Smooth muscle cell (in vitro differentiated cells): ENCODE data around the gene CAMKMT. TPM values are rescaled to one million over a fixed set of nuclear protein-coding genes. Genes with fewer than 3 reads are reported as not detected.

ENCODE experiments used
- DNase-seq: peaks from one replicate; lab custom pipeline; 2025; ENCODE audit not compliant: unreplicated experiment; lab: John Stamatoyannopoulos, UW
- H2AFZ ChIP-seq: fragments of 200-600 bp; sonication (generic); 2 replicates; pipeline ENCODE4 v1.6.0; 2016; ENCODE audit warnings: antibody characterized with exemption, low read depth, mild to moderate bottlenecking
- H3F3A ChIP-seq: fragments of 200-600 bp; sonication (generic); 2 replicates; pipeline ENCODE4 v1.6.0; 2017; ENCODE audit warnings: antibody characterized with exemption, low read depth
- H3K27ac ChIP-seq: fragments of 200-600 bp; sonication (generic); 2 replicates; pipeline ENCODE4 v1.5.1; 2016; ENCODE audit warnings: low read depth, mild to moderate bottlenecking
- H3K27me3 ChIP-seq: fragments of 200-600 bp; sonication (generic); 2 replicates; pipeline ENCODE4 v1.6.1; 2016; ENCODE audit warnings: low read depth, mild to moderate bottlenecking
- H3K36me3 ChIP-seq: fragments of 200-600 bp; sonication (generic); 2 replicates; pipeline ENCODE4 v1.5.1; 2016; ENCODE audit warnings: low read depth
- H3K4me1 ChIP-seq: fragments of 200-600 bp; sonication (generic); 2 replicates; pipeline ENCODE4 v1.5.1; 2016; ENCODE audit warnings: low read depth
- H3K4me2 ChIP-seq: fragments of 200-600 bp; sonication (generic); 2 replicates; pipeline ENCODE4 v1.6.0; 2016; ENCODE audit warnings: mild to moderate bottlenecking
- H3K4me3 ChIP-seq: fragments of 200-600 bp; sonication (generic); 2 replicates; pipeline ENCODE4 v1.5.1; 2016; ENCODE audit warnings: mild to moderate bottlenecking
- H3K79me2 ChIP-seq: fragments of 200-600 bp; sonication (generic); 2 replicates; pipeline ENCODE4 v1.6.0; 2016; ENCODE audit warnings: low read depth, mild to moderate bottlenecking
- H3K9ac ChIP-seq: fragments of 200-600 bp; sonication (generic); 2 replicates; pipeline ENCODE4 v1.6.0; 2016; ENCODE audit warnings: low read depth
- H3K9me3 ChIP-seq: fragments of 200-600 bp; sonication (generic); replicated peaks from 2 replicates; pipeline ENCODE4 v1.5.1; 2016; ENCODE audit warnings: low read depth
- H4K20me1 ChIP-seq: fragments of 200-600 bp; sonication (generic); 2 replicates; pipeline ENCODE4 v1.6.0; 2016; ENCODE audit warnings: low read depth
- WGBS: methylation state at CpG from one replicate; pipeline ENCODE4 v1.1.7; 2016; ENCODE audit warnings: low lambda C conversion rate; 5-methylcytosine and 5-hydroxymethylcytosine counted together
- polyA plus RNA-seq: library from polyadenylated mRNA; unstranded; fragments of >200 nt; fragmentation: Nextera tagmentation; extraction: Ambion mirVana; gene quantifications from 2 replicates; pipeline ENCODE4 v1.2.1, GENCODE V29; 2016
- total RNA-seq: library from RNA; depleted of rRNA; stranded (reverse); fragments of >200 nt; gene quantifications from 2 replicates; pipeline ENCODE4 v1.2.3, GENCODE V29; 2014
- TF ChIP-seq, protein P1 (sequence below): fragments of 200-600 bp; sonication (generic); IDR thresholded peaks from 2 replicates; pipeline ENCODE4 v1.5.1; 2017; ENCODE audit warnings: borderline replicate concordance, mild to moderate bottlenecking, antibody characterized with exemption; ENCODE audit not compliant: insufficient read depth, poor library complexity, severe bottlenecking

The CAMKMT gene
- total and polyA plus RNA-seq, 2 experiments from 2014 or later, result 7.2 to 7.6 TPM

DNA sequence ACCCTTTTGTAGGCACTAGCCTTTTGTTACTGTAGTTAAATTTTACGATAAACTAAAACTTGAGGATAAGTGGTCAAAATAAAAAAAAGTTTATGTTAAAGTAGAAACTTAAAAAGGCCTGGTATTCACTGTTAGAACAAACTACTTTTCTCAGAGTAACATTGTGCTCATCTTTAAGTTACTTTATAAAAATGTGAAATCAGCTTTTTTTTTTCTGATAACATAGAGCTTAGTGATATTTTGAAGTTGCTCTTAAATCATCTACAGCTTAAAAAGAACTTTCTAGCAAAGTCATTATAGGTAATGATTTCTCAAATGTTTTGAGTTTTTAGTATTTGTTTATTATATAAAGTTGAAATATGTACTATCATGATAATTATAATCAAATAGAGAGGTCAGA lies 125.3 kb downstream of the CAMKMT start:
- H3K27me3 ChIP-seq, result no peaks in the 10 kb centered on the region
- H4K20me1 ChIP-seq, result no peaks in the 10 kb centered on the region
- no peaks in the 10 kb centered on the region for H3K4me1 ChIP-seq
- no peaks in the 10 kb centered on the region for H3K36me3 ChIP-seq
- H3K9me3 ChIP-seq, result no peaks in the 10 kb centered on the region
- no peaks in the 10 kb centered on the region for H3K79me2 ChIP-seq
- 90% methylated on average over 1 of the region's 1 CpG for WGBS
- H3K4me2 ChIP-seq, result no peak overlapping the region
- H3F3A ChIP-seq, result no peaks in the 10 kb centered on the region
- no peak overlapping the region for H2AFZ ChIP-seq
- TF ChIP-seq, protein P1, sequence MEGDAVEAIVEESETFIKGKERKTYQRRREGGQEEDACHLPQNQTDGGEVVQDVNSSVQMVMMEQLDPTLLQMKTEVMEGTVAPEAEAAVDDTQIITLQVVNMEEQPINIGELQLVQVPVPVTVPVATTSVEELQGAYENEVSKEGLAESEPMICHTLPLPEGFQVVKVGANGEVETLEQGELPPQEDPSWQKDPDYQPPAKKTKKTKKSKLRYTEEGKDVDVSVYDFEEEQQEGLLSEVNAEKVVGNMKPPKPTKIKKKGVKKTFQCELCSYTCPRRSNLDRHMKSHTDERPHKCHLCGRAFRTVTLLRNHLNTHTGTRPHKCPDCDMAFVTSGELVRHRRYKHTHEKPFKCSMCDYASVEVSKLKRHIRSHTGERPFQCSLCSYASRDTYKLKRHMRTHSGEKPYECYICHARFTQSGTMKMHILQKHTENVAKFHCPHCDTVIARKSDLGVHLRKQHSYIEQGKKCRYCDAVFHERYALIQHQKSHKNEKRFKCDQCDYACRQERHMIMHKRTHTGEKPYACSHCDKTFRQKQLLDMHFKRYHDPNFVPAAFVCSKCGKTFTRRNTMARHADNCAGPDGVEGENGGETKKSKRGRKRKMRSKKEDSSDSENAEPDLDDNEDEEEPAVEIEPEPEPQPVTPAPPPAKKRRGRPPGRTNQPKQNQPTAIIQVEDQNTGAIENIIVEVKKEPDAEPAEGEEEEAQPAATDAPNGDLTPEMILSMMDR, result no peak
- H3K27ac ChIP-seq, result no peak overlapping the region
- no peak overlapping the region for H3K4me3 ChIP-seq
- no peak overlapping the region for H3K9ac ChIP-seq
- DNase-seq, result no peak

DNA sequence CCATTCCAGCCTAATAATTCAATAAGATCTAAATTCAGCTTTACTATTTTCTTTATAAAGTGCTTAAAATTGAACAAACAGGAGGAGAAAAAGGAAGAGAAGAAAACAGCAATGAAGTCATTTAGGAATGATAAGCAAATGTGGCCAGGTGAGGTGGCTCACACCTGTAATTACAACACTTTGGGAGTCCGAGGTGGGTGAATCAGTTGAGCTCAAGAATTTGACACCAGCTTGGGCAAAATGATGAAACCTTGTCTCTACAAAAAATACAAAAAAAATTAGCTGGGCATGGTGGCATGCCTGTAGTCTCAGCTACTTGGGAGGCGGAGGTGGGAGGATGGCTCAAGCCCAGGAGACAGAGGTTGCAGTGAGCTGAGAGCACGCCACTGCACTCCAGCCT lies 129.0 kb downstream of the CAMKMT start:
- Histone ChIP-seq H3K36me3 (no peaks in the 10 kb centered on the region), H3K9me3 (no peaks in the 10 kb centered on the region), H3K4me3 (no peak overlapping the region), H4K20me1 (no peaks in the 10 kb centered on the region), H3K4me2 (no peak overlapping the region), H3K9ac (no peak overlapping the region), H3F3A (no peaks in the 10 kb centered on the region), H2AFZ (no peak overlapping the region), H3K79me2 (no peaks in the 10 kb centered on the region), H3K27ac (no peak overlapping the region), H3K27me3 (no peaks in the 10 kb centered on the region), H3K4me1 (no peaks in the 10 kb centered on the region)
- 79% methylated on average over 3 of the region's 3 CpGs for WGBS
- no peak for DNase-seq
- TF ChIP-seq, protein P1, result no peak

DNA sequence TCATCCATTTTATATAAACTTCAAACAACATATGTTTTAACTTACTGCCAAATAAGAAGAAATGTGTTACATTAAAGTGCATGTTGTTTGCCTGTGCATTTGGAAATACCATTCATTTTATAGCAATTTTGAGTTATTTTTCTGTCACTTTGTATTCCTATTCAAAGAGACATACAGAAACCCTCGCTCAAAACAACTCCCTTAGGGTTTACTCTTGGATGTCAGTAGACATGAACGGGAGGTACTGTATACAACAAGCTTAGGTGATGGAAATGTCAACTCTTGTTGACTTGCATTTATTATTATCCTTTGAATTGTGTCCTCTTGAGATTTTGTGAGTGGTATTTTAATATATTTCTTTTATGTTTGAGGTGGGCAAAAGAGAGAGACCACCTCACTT lies 132.3 kb downstream of the CAMKMT start:
- Histone ChIP-seq H2AFZ (no peak overlapping the region), H3F3A (no peaks in the 10 kb centered on the region), H3K9ac (no peak overlapping the region), H3K4me1 (no peaks in the 10 kb centered on the region), H3K4me2 (no peak overlapping the region), H4K20me1 (no peaks in the 10 kb centered on the region), H3K4me3 (no peak overlapping the region), H3K27ac (no peak overlapping the region), H3K79me2 (no peaks in the 10 kb centered on the region), H3K36me3 (no peaks in the 10 kb centered on the region), H3K27me3 (no peaks in the 10 kb centered on the region), H3K9me3 (no peaks in the 10 kb centered on the region)
- TF ChIP-seq, protein P1, result no peak
- DNase-seq, result no peak
- 95% methylated on average over 2 of the region's 2 CpGs for WGBS

DNA sequence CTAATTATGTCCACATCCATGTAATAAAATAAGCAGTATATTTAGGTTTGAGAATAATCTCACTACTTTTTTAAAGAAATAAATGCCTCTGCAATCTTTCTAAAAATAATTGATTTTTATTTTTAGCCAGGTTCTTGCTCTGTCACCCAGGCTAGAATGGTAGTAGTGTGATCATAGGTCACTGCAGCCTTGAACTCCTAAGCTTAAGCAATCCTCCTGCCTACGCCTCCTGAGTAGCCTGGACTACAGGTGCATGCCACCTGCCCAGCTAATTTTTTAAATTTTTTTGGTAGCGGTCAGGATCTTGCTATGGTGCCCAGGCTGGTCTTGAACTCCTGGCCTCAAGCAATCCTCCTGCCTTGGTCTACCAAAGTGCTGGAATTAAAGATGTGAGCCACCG lies 133.3 kb downstream of the CAMKMT start:
- TF ChIP-seq, protein P1, result no peak
- no peak for DNase-seq
- H3K9ac ChIP-seq, result no peak overlapping the region
- H3K4me1 ChIP-seq, result no peaks in the 10 kb centered on the region
- H2AFZ ChIP-seq, result no peak overlapping the region
- 93% methylated on average over 3 of the region's 3 CpGs for WGBS
- no peaks in the 10 kb centered on the region for H3K36me3 ChIP-seq
- no peaks in the 10 kb centered on the region for H3K79me2 ChIP-seq
- no peaks in the 10 kb centered on the region for H3F3A ChIP-seq
- no peaks in the 10 kb centered on the region for H4K20me1 ChIP-seq
- H3K27ac ChIP-seq, result no peak overlapping the region
- no peaks in the 10 kb centered on the region for H3K27me3 ChIP-seq
- no peak overlapping the region for H3K4me3 ChIP-seq
- H3K4me2 ChIP-seq, result no peak overlapping the region
- no peaks in the 10 kb centered on the region for H3K9me3 ChIP-seq
